Measurements from ENCODE around the gene MCTP1. TPM values are rescaled to one million over a fixed set of nuclear protein-coding genes. Genes with fewer than 3 reads are reported as not detected.

Gene MCTP1
- 14.0 TPM for total RNA-seq

GRCh38 chr5:95284572-95285408 lies at the start of gene MCTP1:
TSS of gene MCTP1 (minus strand) at chr5:95285094.

Small RNAs within 50 kb of the gene (small RNA-seq; reads per million reads assigned to genes)
- gene RF02271 (ENCODE audit: low replicate concordance): not detected

Other genes with a start within 250 kb of the MCTP1 start
- gene FAM81B, start 106.3 kb upstream of the MCTP1 start, total RNA-seq: 1.5 TPM